Kidney epithelial cell (primary cell): ENCODE data around the gene GADD45GIP1. TPM values are rescaled to one million over a fixed set of nuclear protein-coding genes. Genes with fewer than 3 reads are reported as not detected.

Source experiments
- DNase-seq: peaks from one replicate; pipeline ENCODE4 v3.0.0-alpha.2; 2010; ENCODE audit warnings: low read depth
- H3K27me3 ChIP-seq: 2 replicates; pipeline ENCODE4 v1.6.0; 2011; ENCODE audit warnings: low read length; ENCODE audit not compliant: control insufficient read depth, insufficient read depth
- H3K36me3 ChIP-seq: 2 replicates; pipeline ENCODE4 v1.5.1; 2011; ENCODE audit warnings: low read length; ENCODE audit not compliant: control insufficient read depth, insufficient read depth
- H3K4me3 ChIP-seq: 2 replicates; pipeline ENCODE4 v1.5.1; 2011; ENCODE audit warnings: low read depth, mild to moderate bottlenecking, control low read depth, low read length
- total RNA-seq: library from RNA; depleted of rRNA; stranded (reverse); fragments of >200 nt; gene quantifications from 2 replicates; pipeline ENCODE4 v1.2.3, GENCODE V29; 2015
- TF ChIP-seq, protein P1 (sequence below): IDR thresholded peaks from 2 replicates; pipeline ENCODE4 v1.5.1; 2011; ENCODE audit warnings: mild to moderate bottlenecking, moderate library complexity, low read length, control low read depth, inconsistent platforms; ENCODE audit not compliant: insufficient read depth, poor library complexity, severe bottlenecking

Gene GADD45GIP1
- total RNA-seq, 1 donor from 2014 or later, result 60.1 TPM

DNA sequence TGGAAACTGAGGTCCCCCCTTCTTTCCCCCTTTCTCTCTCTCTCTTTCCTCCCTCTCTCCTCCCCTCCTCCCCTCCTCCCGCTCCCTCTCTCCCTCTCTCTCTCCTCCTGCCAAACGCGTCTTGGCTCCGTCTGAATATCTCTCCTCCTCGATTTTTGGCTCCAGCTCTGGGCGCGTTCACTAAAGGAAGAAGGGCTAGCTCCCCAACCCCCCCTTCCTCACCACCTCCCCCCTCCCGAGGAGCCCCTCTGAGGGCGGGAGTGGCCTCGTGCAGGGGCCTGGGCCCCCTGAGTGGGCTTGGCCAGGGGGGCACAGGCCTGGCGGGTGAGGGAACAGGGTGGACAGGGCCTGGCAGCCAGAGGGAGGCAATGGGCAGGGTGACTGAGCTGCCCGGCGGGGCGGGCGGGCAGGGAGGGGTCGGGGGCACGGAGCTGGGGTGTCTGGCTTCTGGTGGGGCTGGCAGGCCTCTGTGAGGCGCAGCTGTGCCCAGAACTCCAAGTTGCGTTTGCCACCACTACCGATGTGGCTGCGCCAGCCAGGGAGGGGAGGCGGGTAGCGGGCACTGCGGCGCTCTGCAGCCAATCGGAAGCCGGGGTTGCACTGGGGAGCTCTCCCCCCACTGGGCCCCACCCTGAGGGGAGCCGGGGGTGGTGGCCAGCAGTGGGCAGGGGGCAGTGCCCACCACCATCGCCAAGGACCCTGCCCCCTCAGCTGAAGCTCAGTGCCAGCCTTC is 45.3 kb upstream of the GADD45GIP1 start:
- H3K4me3 ChIP-seq, result no peak overlapping the region

DNA sequence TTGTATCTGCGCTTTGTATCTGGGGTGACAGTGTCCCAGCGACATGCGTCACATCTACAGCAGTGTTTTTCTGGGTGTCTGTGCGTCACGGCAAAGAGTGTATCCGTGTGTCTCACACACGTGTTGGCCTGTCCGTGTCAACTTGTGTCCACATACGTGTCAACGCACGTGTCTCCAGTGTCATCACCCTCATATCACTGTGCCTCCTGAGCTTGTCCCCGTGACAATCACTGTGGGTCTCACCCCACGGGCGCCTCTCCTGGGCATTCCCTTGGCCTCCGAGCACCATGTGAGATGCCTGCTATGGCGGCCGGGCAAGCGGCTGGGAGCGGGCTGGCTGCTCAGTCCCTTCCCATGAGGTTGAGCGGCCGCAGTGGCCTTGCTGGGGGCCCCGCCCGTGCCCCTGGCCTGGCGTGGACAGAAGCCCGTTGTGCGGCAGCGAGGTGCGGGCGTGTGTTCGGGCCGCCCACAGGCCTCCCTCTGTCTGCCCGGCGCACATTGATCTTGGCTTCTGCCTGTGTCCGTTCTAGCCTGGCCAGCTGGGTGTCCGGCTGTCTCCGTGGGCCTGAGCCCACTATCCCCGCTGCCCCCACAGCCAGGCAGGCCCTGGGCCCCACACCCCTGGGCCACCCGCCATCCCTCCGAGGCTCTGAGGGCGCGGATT is 44.6 kb upstream of the GADD45GIP1 start:
- H3K4me3 ChIP-seq, result no peak overlapping the region
- H3K36me3 ChIP-seq, result peaks cover 1% of the 10 kb centered on the region
- peaks cover 6% of the 10 kb centered on the region for H3K27me3 ChIP-seq
- TF ChIP-seq, protein P1, sequence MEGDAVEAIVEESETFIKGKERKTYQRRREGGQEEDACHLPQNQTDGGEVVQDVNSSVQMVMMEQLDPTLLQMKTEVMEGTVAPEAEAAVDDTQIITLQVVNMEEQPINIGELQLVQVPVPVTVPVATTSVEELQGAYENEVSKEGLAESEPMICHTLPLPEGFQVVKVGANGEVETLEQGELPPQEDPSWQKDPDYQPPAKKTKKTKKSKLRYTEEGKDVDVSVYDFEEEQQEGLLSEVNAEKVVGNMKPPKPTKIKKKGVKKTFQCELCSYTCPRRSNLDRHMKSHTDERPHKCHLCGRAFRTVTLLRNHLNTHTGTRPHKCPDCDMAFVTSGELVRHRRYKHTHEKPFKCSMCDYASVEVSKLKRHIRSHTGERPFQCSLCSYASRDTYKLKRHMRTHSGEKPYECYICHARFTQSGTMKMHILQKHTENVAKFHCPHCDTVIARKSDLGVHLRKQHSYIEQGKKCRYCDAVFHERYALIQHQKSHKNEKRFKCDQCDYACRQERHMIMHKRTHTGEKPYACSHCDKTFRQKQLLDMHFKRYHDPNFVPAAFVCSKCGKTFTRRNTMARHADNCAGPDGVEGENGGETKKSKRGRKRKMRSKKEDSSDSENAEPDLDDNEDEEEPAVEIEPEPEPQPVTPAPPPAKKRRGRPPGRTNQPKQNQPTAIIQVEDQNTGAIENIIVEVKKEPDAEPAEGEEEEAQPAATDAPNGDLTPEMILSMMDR, result no peak
- no peak for DNase-seq

More for the DNA sequence above, 45.3 kb upstream of the GADD45GIP1 start:
- H3K36me3 ChIP-seq, result peaks cover 1% of the 10 kb centered on the region
- DNase-seq, result no peak
- H3K27me3 ChIP-seq, result peaks cover 7% of the 10 kb centered on the region
- TF ChIP-seq, protein P1, result no peak

DNA sequence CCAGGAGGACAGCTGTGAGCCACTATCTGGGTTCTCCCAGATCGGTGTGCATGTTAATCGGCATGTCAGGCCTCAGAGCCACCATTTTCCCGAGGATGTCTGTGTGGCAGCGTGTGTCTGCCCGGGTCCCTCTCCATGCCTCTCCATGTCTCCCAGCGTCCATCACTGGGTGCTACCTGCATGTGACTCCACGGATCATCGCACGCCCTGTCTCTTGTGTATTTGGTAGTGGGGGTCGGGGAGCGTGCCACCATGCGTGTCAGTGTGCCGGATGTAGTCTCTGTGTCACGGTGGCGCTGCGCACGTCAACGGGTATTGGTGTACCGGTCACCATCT is 44.1 kb upstream of the GADD45GIP1 start:
- H3K4me3 ChIP-seq, result no peak overlapping the region

DNA sequence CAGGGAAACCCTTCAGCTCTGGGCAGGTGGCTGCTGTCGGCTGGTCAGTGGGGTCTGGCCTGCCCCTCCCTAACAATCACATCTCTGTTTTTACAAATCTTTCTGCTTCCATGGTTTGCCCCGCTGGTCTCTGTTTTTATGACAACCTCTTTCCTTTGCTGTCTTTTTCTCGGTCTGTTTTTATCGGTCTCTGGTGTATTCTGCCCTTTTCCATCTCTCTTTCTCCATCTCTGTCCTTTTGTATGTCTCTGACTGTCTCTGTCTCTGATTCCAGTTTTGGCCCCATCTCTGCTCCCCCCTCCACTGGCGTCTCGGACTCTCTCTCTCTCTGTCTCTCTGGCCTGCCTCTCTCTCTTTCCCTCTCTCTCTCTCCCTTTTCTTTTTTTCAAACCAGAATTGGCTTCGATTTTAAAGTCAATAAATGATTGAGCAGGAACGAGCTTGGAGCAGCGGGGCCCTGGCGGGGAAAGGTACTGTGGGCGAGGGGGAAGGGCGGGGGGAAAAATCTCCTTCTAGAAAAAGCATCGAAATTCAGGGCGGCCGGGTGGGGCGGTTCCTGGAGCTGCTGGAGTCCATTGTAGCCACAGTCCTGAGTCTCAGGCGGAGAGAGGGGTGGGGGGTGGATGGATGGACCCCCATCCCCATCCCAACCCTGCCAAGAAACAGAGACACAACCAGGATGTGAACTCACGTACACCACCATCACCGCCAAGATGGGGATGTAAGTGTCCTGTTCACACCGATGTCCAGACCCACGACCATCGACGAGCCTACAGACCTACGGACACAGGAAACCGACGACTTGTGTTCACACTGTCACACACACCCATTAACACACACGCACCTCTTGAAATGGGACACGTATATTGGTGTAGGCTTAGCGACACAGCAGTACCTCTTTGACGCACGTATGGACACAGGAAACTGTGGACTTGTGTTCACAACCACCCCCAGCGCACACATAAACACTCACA is 41.2 kb upstream of the GADD45GIP1 start:
- H3K4me3 ChIP-seq, result no peak overlapping the region
- H3K27me3 ChIP-seq, result peaks cover 9% of the 10 kb centered on the region
- TF ChIP-seq, protein P1, result no peak
- no peak for DNase-seq
- H3K36me3 ChIP-seq, result peaks cover 1% of the 10 kb centered on the region

More for the DNA sequence above, 44.1 kb upstream of the GADD45GIP1 start:
- H3K27me3 ChIP-seq, result peaks cover 6% of the 10 kb centered on the region
- peaks cover 1% of the 10 kb centered on the region for H3K36me3 ChIP-seq
- TF ChIP-seq, protein P1, result no peak
- no peak for DNase-seq

DNA sequence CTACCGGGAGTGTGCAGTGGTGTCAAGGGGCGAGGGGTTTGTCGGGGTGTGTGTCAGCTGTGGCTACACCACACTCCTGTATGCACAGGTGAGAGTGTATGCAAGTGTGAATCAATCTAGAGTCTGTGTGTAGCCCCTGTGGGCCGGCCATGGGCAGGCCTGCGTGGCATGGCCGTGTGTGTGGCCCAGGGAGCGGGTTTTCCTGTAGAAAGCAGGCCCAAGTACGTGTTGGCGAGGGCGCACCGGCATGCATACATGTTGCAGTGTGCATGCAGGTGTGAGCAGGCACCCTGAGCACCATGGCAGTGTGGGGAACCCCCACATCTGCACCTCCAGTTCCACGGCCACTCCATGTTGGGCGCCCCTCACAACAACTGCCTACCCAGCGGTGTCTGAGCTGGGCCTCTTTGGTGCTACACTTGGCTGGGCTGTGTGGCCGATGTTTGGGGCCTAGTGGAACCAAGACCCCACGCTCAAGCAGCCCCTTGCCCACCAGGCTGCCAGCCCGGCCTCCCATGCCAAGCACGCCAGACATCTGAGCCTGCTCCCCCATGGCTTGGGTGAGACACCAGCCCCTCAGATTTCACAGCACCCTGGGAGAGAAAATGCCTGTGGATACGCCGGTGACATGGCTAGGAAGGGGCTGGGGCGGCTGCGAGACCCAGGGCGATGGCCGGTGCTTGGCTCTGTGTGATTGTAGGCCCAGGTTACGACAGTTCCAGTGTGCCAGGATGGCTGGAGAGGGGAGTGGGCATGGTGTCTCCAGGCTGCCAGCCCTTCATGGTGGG is 40.4 kb upstream of the GADD45GIP1 start:
- TF ChIP-seq, protein P1, result no peak
- H3K4me3 ChIP-seq, result no peak overlapping the region
- no peak for DNase-seq
- H3K36me3 ChIP-seq, result peaks cover 1% of the 10 kb centered on the region
- peaks cover 7% of the 10 kb centered on the region for H3K27me3 ChIP-seq
